Testis (tissue), 2 donors: ENCODE results near the gene SAMD4A.

Experiments
- POLR2A ChIP-seq: fragments of 450-650 bp; IDR thresholded peaks from one replicate; pipeline ENCODE4 v1.6.1; 2017; ENCODE audit warnings: antibody characterized with exemption, mild to moderate bottlenecking, moderate library complexity
- TF ChIP-seq, protein P1 (sequence below), 3 experiments: fragments of 450-650 bp in 2 of 3; fragments of 200-600 bp in 1 of 3; sonication (generic) in 1 of 3; IDR thresholded peaks; one replicate each; pipeline ENCODE4 v1.5.1; 2016 to 2019; ENCODE audit warnings: antibody characterized with exemption in 3 of 3, mild to moderate bottlenecking in 2 of 3, moderate library complexity in 1 of 3

DNA sequence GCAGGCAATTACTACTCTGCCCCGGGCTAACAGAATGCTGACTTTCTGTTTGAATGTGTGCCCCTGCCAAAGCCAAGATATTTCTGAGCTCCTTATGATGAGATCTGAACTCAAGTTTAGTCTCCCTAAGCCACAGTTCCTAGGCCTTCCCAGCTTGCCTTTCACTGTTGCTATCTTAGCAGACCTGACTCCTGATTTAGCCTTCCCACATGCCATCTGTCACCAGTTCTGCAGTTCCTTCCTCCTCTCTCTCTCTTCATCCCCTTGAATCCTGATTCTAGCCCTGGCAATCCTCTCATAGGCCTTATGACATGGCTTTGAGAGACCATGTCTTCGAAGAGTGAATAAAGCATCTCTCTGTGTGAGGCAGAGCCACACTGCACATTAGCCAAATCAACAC, 12.5 kb upstream of the SAMD4A start:
- TF ChIP-seq, protein P1, sequence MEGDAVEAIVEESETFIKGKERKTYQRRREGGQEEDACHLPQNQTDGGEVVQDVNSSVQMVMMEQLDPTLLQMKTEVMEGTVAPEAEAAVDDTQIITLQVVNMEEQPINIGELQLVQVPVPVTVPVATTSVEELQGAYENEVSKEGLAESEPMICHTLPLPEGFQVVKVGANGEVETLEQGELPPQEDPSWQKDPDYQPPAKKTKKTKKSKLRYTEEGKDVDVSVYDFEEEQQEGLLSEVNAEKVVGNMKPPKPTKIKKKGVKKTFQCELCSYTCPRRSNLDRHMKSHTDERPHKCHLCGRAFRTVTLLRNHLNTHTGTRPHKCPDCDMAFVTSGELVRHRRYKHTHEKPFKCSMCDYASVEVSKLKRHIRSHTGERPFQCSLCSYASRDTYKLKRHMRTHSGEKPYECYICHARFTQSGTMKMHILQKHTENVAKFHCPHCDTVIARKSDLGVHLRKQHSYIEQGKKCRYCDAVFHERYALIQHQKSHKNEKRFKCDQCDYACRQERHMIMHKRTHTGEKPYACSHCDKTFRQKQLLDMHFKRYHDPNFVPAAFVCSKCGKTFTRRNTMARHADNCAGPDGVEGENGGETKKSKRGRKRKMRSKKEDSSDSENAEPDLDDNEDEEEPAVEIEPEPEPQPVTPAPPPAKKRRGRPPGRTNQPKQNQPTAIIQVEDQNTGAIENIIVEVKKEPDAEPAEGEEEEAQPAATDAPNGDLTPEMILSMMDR (IDR thresholded peaks at IDR 0.05): no peak
- TF ChIP-seq POLR2A: no peak
